Esophagus squamous epithelium (tissue), 5 donors: Measurements from ENCODE around the gene RFTN1. TPM values are rescaled to one million over a fixed set of nuclear protein-coding genes. Genes with fewer than 3 reads are reported as not detected.

Experiments used
- DNase-seq: peaks from one replicate; lab custom pipeline; 2025; lab: John Stamatoyannopoulos, UW
- H3K27ac ChIP-seq, 4 donors: fragments of 200-600 bp; sonication (generic); one replicate each; pipeline ENCODE4 v1.5.1; 2016 to 2019; ENCODE audit warnings: mild to moderate bottlenecking in 1 of 4
- H3K27me3 ChIP-seq, 4 donors: fragments of 200-600 bp; sonication (generic); 1 replicate in 3 of 4; 2 replicates in 1 of 4; pipeline versions ENCODE4 v1.5.1 to v1.6.0; 2017 to 2021; ENCODE audit warnings: antibody characterized with exemption in 1 of 4
- H3K36me3 ChIP-seq, 3 donors: fragments of 200-600 bp; sonication (generic); one replicate each; pipeline ENCODE4 v1.5.1; 2016 to 2019
- H3K4me1 ChIP-seq, 3 donors: fragments of 200-600 bp; sonication (generic); one replicate each; pipeline ENCODE4 v1.5.1; 2017 to 2019
- H3K4me3 ChIP-seq, 4 donors: fragments of 200-600 bp; sonication (generic); 1 replicate in 3 of 4; 2 replicates in 1 of 4; pipeline ENCODE4 v1.5.1; 2016 to 2019; ENCODE audit warnings: mild to moderate bottlenecking in 2 of 4, moderate library complexity in 1 of 4
- H3K9me3 ChIP-seq, 3 donors: fragments of 200-600 bp; sonication (generic); one replicate each; pipeline ENCODE4 v1.5.1; 2016 to 2019
- POLR2A ChIP-seq, 4 donors: fragments of 450-650 bp; IDR thresholded peaks; one replicate each; pipeline ENCODE4 v1.6.1; 2017; ENCODE audit warnings: antibody characterized with exemption in 4 of 4, mild to moderate bottlenecking in 4 of 4, moderate library complexity in 3 of 4
- WGBS, 2 donors: methylation state at CpG; one replicate each; pipeline ENCODE4 v1.1.5; 2018; 5-methylcytosine and 5-hydroxymethylcytosine counted together
- intact Hi-C: fragments of 100-400 bp; cut with DNase I; formaldehyde crosslinking; loops from one replicate; pipeline ENCODE4 v1.15.0; 2022
- total RNA-seq, 4 donors: library from RNA; depleted of rRNA; stranded (reverse); fragments of >200 nt; gene quantifications; one replicate each; pipeline ENCODE4 v1.1.0, GENCODE V29; 2016
- TF ChIP-seq, protein P1 (sequence below), 6 experiments: fragments of 450-650 bp in 4 of 6; fragments of 200-600 bp in 2 of 6; sonication (generic) in 2 of 6; IDR thresholded peaks; one replicate each; pipeline ENCODE4 v1.5.1; 2016 to 2019; ENCODE audit warnings: antibody characterized with exemption in 6 of 6, mild to moderate bottlenecking in 4 of 6, moderate library complexity in 4 of 6
- donor health status: DM: yes; HTN: yes; CAD: no.

Gene RFTN1
- total RNA-seq, 4 donors from 2014 or later, result 5.0 to 22.7 (median 12.4) TPM

DNA sequence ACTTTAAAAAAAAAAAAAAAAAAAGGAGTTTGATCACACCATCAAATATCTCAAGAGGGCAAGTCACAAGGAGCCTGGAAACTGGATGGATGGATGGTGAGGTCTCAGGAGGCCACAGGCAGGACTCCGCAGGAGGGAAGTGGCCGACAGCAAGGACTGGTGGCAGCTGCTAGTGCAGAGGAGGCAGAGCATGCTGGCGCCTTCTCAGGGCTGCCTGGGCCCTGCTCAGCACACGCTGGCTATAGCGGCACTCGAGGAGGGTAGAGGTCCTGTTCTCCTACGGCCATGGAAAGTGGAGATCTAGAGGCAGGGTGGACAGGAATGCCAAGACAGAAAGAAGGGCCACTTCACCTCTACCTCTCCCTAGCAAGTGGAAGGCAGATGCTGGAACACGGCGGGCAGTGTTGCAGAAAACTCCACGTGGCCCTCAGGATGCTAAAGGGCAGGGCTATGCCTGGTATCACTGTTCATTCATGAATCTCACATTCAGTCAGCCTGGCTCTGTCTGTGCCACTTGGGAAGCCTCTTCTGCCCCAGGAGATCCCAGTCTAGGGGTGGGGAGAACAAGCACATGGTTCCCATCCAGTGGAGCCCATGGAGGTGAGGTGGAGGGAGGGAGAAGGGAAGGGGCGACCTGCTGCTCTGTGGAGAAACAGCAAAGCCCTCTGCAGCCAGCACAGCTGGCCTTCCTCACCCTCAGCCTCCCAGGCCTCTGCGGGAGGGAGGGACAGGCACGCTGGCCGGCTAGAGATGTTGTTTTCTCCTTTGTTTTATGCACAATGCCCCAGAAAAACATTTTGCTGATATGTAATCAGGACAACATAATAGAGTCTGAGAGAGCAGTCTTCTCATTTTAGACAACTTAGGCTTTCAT, 177.5 kb downstream of the RFTN1 start:
- no peaks in the 10 kb centered on the region for H3K27me3 ChIP-seq
- intact Hi-C loops, result no loop called here
- 79 to 86% methylated on average over 13 of the region's 14 CpGs for WGBS, 2 donors
- no peak overlapping the region for H3K4me3 ChIP-seq
- H3K9me3 ChIP-seq, result no peaks in the 10 kb centered on the region
- H3K36me3 ChIP-seq, result peaks cover 0 to 24% (median 0%) of the 10 kb centered on the region in 3 donors
- H3K27ac ChIP-seq, result peak overlapping the region in 3 of 4 donors; percentile 43 to 69 (median 47)
- no peak for TF ChIP-seq POLR2A (IDR thresholded peaks at IDR 0.05)
- TF ChIP-seq, protein P1, sequence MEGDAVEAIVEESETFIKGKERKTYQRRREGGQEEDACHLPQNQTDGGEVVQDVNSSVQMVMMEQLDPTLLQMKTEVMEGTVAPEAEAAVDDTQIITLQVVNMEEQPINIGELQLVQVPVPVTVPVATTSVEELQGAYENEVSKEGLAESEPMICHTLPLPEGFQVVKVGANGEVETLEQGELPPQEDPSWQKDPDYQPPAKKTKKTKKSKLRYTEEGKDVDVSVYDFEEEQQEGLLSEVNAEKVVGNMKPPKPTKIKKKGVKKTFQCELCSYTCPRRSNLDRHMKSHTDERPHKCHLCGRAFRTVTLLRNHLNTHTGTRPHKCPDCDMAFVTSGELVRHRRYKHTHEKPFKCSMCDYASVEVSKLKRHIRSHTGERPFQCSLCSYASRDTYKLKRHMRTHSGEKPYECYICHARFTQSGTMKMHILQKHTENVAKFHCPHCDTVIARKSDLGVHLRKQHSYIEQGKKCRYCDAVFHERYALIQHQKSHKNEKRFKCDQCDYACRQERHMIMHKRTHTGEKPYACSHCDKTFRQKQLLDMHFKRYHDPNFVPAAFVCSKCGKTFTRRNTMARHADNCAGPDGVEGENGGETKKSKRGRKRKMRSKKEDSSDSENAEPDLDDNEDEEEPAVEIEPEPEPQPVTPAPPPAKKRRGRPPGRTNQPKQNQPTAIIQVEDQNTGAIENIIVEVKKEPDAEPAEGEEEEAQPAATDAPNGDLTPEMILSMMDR (IDR thresholded peaks at IDR 0.05), result no peak
- no peak for DNase-seq
- H3K4me1 ChIP-seq, result peaks cover 5 to 21% (median 6%) of the 10 kb centered on the region in 3 donors

- Histone ChIP-seq H3K4me3 (no peak overlapping the region), H3K9me3 (no peaks in the 10 kb centered on the region), H3K27me3 (no peaks in the 10 kb centered on the region), H3K27ac (peak overlapping the region in 3 of 4 donors; percentile 6 to 69 (median 62)), H3K4me1 (peaks cover 5 to 21% (median 6%) of the 10 kb centered on the region in 3 donors), H3K36me3 (peaks cover 0 to 30% (median 0%) of the 10 kb centered on the region in 3 donors)
- TF ChIP-seq POLR2A (IDR thresholded peaks at IDR 0.05), result no peak
- TF ChIP-seq, protein P1 (IDR thresholded peaks at IDR 0.05), result no peak
- no peak for DNase-seq
- WGBS, 2 donors, result 58 to 79% methylated on average over 5 of the region's 5 CpGs
- intact Hi-C loops, result no loop called here
These were observed 178.2 kb downstream of the RFTN1 start for GRCh38 chr3:16335333-16335732.

DNA sequence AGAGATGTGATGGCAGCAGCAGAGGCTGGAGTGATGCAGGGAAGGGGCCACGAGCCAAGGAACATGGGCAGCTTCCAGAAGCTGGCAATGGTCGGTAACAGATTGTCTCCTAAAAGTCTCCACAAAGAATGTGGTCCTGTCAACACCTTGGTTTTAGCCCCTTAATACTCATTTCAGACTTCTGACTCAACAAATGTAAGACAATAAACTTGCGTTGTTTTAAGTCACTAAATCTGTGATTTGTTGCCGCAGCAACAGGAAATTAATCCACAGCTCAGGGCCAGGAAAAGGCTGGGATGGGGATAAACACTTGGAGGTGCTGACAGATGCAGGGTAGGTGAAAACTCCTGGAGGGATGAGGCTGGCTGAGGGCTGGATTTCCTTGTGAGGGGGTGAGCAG, 178.6 kb downstream of the RFTN1 start:
- intact Hi-C loops, result no loop called here
- Histone ChIP-seq H3K9me3 (no peaks in the 10 kb centered on the region), H3K27ac (peak overlapping the region in 3 of 4 donors; percentile 6 to 62 (median 44)), H3K36me3 (peaks cover 0 to 34% (median 0%) of the 10 kb centered on the region in 3 donors), H3K4me1 (peaks cover 5 to 21% (median 6%) of the 10 kb centered on the region in 3 donors), H3K27me3 (no peaks in the 10 kb centered on the region), H3K4me3 (no peak overlapping the region)
- DNase-seq, result no peak
- TF ChIP-seq, protein P1 (IDR thresholded peaks at IDR 0.05), result no peak
- TF ChIP-seq POLR2A (IDR thresholded peaks at IDR 0.05), result no peak
- 55 to 60% methylated on average over 4 of the region's 4 CpGs for WGBS, 2 donors

DNA sequence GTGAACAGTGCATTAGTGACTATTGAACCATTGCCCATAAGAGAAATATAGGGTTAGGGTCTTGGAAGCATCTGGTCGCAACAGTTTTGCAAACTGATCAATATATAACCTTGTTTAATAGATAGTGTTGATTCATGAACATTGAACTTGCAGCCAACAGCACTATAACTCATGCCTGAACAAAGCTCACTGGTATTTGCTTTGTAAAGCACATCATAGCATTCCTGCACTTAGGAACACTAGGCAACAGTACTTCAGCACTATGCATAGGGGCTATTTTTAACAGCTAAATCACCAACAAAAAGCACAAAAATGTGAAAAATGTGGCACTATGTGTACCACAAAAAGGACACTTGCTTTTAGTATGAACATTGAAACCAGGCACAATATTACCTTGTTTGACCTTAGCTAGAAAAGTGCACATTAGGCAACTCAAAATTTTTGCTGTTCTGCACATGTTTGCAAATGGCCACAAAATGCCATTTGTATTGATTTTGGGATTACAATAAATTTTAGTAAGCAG, 180.5 kb downstream of the RFTN1 start:
- TF ChIP-seq, protein P1 (IDR thresholded peaks at IDR 0.05), result no peak
- no peak for TF ChIP-seq POLR2A (IDR thresholded peaks at IDR 0.05)
- Histone ChIP-seq H3K27ac (no peak overlapping the region), H3K9me3 (no peaks in the 10 kb centered on the region), H3K4me3 (no peak overlapping the region), H3K27me3 (no peaks in the 10 kb centered on the region), H3K36me3 (peaks cover 0 to 47% (median 0%) of the 10 kb centered on the region in 3 donors), H3K4me1 (peaks cover 0 to 4% (median 0%) of the 10 kb centered on the region in 3 donors)
- DNase-seq, result no peak
- intact Hi-C loops, result no loop called here
- WGBS, 2 donors, result 73 to 83% methylated on average over 1 of the region's 1 CpG
